ACC112 (cell line): ENCODE results near the gene OR2K2.

Experiments
- H2AFZ ChIP-seq: fragments of 200-600 bp; sonication (generic); one replicate; pipeline ENCODE4 v1.6.0; 2017; ENCODE audit warnings: antibody characterized with exemption, low read length; ENCODE audit not compliant: unreplicated experiment
- H3K27ac ChIP-seq: fragments of 200-600 bp; sonication (generic); 2 replicates; pipeline ENCODE4 v1.5.1; 2014; ENCODE audit warnings: low read depth, mild to moderate bottlenecking, antibody characterized with exemption, low read length, moderate library complexity
- H3K27me3 ChIP-seq: fragments of 200-600 bp; sonication (generic); 2 replicates; pipeline ENCODE4 v1.6.1; 2014; ENCODE audit warnings: mild to moderate bottlenecking, antibody characterized with exemption, low read length, moderate library complexity, mixed read lengths; ENCODE audit not compliant: insufficient read depth
- H3K36me3 ChIP-seq: fragments of 200-600 bp; sonication (generic); 2 replicates; pipeline ENCODE4 v1.6.1; 2016; ENCODE audit warnings: mild to moderate bottlenecking, antibody characterized with exemption, low read length, moderate library complexity, mixed read lengths; ENCODE audit not compliant: insufficient read depth
- H3K4me1 ChIP-seq: fragments of 200-600 bp; sonication (generic); one replicate; pipeline ENCODE4 v1.6.1; 2016; ENCODE audit warnings: low read length, mixed read lengths; ENCODE audit not compliant: insufficient read depth, unreplicated experiment, control insufficient read depth
- H3K4me3 ChIP-seq: fragments of 200-600 bp; sonication (generic); 2 replicates; pipeline ENCODE4 v1.5.1; 2014; ENCODE audit warnings: mild to moderate bottlenecking, low read depth, low read length
- H3K79me2 ChIP-seq: fragments of 200-600 bp; sonication (generic); one replicate; pipeline ENCODE4 v1.6.0; 2016; ENCODE audit warnings: low read length; ENCODE audit not compliant: control insufficient read depth, unreplicated experiment, insufficient read depth

Gene OR2K2

GRCh38 chr9:111330124-111330523 lies at the start of gene OR2K2:
OR2K2 (minus strand) TSS chr9:111330224; CDS start chr9:111328433, 1,791 bp downstream.
- Histone ChIP-seq H3K4me1 (no peaks in the 10 kb centered on the region), H3K4me3 (no peak within 1 kb of the TSS), H3K27ac (no peak within 1 kb of the TSS), H2AFZ (no peak within 1 kb of the TSS), H3K36me3 (no peaks in the 10 kb centered on the region), H3K79me2 (no peaks in the 10 kb centered on the region), H3K27me3 (no peaks in the 10 kb centered on the region)

GRCh38 chr9:111375817-111376564 lies 46.0 kb upstream of the OR2K2 start:
- peaks cover 25% of the 10 kb centered on the region for H3K4me1 ChIP-seq
- H3K27ac ChIP-seq, result peak overlapping the region; percentile 76
- peaks cover 58% of the 10 kb centered on the region for H3K36me3 ChIP-seq
- no peaks in the 10 kb centered on the region for H3K27me3 ChIP-seq
- no peaks in the 10 kb centered on the region for H3K79me2 ChIP-seq
- no peak overlapping the region for H3K4me3 ChIP-seq
- H2AFZ ChIP-seq, result no peak overlapping the region

GRCh38 chr9:111375062-111375461 lies 45.0 kb upstream of the OR2K2 start:
- Histone ChIP-seq H3K36me3 (peaks cover 63% of the 10 kb centered on the region), H3K4me3 (peak overlapping the region; percentile 31; the same call in 1 of the 2 replicates), H3K79me2 (no peaks in the 10 kb centered on the region), H3K4me1 (peaks cover 25% of the 10 kb centered on the region), H3K27ac (peak overlapping the region; percentile 76), H3K27me3 (no peaks in the 10 kb centered on the region), H2AFZ (no peak overlapping the region)

GRCh38 chr9:111372297-111372696 lies 42.3 kb upstream of the OR2K2 start:
- Histone ChIP-seq H3K36me3 (peaks cover 74% of the 10 kb centered on the region), H3K27ac (no peak overlapping the region), H2AFZ (no peak overlapping the region), H3K27me3 (no peaks in the 10 kb centered on the region), H3K4me1 (peaks cover 25% of the 10 kb centered on the region), H3K79me2 (no peaks in the 10 kb centered on the region), H3K4me3 (no peak overlapping the region)

GRCh38 chr9:111366978-111367377 lies 37.0 kb upstream of the OR2K2 start:
- Histone ChIP-seq H3K79me2 (no peaks in the 10 kb centered on the region), H3K27ac (no peak overlapping the region), H2AFZ (no peak overlapping the region), H3K27me3 (no peaks in the 10 kb centered on the region), H3K36me3 (peaks cover 65% of the 10 kb centered on the region), H3K4me1 (no peaks in the 10 kb centered on the region), H3K4me3 (no peak overlapping the region)

- Histone ChIP-seq H3K36me3 (peaks cover 29% of the 10 kb centered on the region), H3K27me3 (no peaks in the 10 kb centered on the region), H2AFZ (no peak overlapping the region), H3K79me2 (no peaks in the 10 kb centered on the region), H3K4me3 (no peak overlapping the region), H3K4me1 (peaks cover 2% of the 10 kb centered on the region), H3K27ac (no peak overlapping the region)
Observed at GRCh38 chr9:111362526-111362925, 32.5 kb upstream of the OR2K2 start.

- Histone ChIP-seq H3K4me3 (no peak overlapping the region), H3K4me1 (peaks cover 16% of the 10 kb centered on the region)
Observed at GRCh38 chr9:111360881-111361280, 30.9 kb upstream of the OR2K2 start.

GRCh38 chr9:111356481-111357244 lies 26.6 kb upstream of the OR2K2 start:
- Histone ChIP-seq H3K4me3 (peak overlapping the region; percentile 70), H2AFZ (peak overlapping the region; percentile 11), H3K27me3 (no peaks in the 10 kb centered on the region), H3K4me1 (peaks cover 17% of the 10 kb centered on the region), H3K27ac (peak overlapping the region; percentile 84), H3K79me2 (no peaks in the 10 kb centered on the region), H3K36me3 (peaks cover 5% of the 10 kb centered on the region; the same call in 1 of the 2 replicates)

More at GRCh38 chr9:111360881-111361280, 30.9 kb upstream of the OR2K2 start:
- Histone ChIP-seq H3K79me2 (no peaks in the 10 kb centered on the region), H3K36me3 (peaks cover 20% of the 10 kb centered on the region), H3K27me3 (no peaks in the 10 kb centered on the region), H2AFZ (no peak overlapping the region), H3K27ac (no peak overlapping the region)

- Histone ChIP-seq H2AFZ (no peak overlapping the region), H3K4me3 (no peak overlapping the region), H3K4me1 (peaks cover 39% of the 10 kb centered on the region), H3K27ac (no peak overlapping the region), H3K36me3 (no peaks in the 10 kb centered on the region; the same call in 1 of the 2 replicates), H3K79me2 (no peaks in the 10 kb centered on the region), H3K27me3 (no peaks in the 10 kb centered on the region)
Observed at GRCh38 chr9:111352545-111352944, 22.5 kb upstream of the OR2K2 start.

- no peaks in the 10 kb centered on the region; the same call in 1 of the 2 replicates for H3K36me3 ChIP-seq
- H3K79me2 ChIP-seq, result no peaks in the 10 kb centered on the region
- H2AFZ ChIP-seq, result no peak overlapping the region
- H3K27ac ChIP-seq, result peak overlapping the region; percentile 13; the same call in 1 of the 2 replicates
- peaks cover 24% of the 10 kb centered on the region for H3K4me1 ChIP-seq
- H3K4me3 ChIP-seq, result no peak overlapping the region
- no peaks in the 10 kb centered on the region for H3K27me3 ChIP-seq
Observed at GRCh38 chr9:111350556-111350955, 20.5 kb upstream of the OR2K2 start.
